HepG2 (cell line): ENCODE measurements around the gene NAALADL1.

ENCODE experiments used
- CHD2 ChIP-seq: IDR thresholded peaks from 2 replicates; pipeline ENCODE4 v1.6.1; 2011; ENCODE audit warnings: low read depth, low read length, improper control_type of control experiment
- GTF2F1 ChIP-seq: fragments of 150-350 bp; IDR thresholded peaks from 2 replicates; pipeline ENCODE4 v1.6.1; 2014; ENCODE audit warnings: low read length
- HDAC2 ChIP-seq: sonication (generic); formaldehyde crosslinking; IDR thresholded peaks from 2 replicates; pipeline ENCODE4 v1.4.0; 2020; ENCODE audit warnings: missing genetic modification reagents
- MTA3 ChIP-seq: sonication (generic); formaldehyde crosslinking; IDR thresholded peaks from 2 replicates; pipeline ENCODE4 v1.4.0; 2020; ENCODE audit warnings: missing genetic modification reagents
- NFATC3 ChIP-seq: sonication (generic); formaldehyde crosslinking; IDR thresholded peaks from 2 replicates; pipeline ENCODE4 v1.5.1; 2020; ENCODE audit warnings: mild to moderate bottlenecking, missing genetic modification reagents
- NFE2 ChIP-seq: sonication (generic); formaldehyde crosslinking; IDR thresholded peaks from 2 replicates; pipeline ENCODE4 v1.4.0; 2020; ENCODE audit warnings: missing genetic modification reagents
- POLR2A ChIP-seq, 2 experiments: IDR thresholded peaks; 2 replicates each; pipeline ENCODE4 v1.6.1; 2011; ENCODE audit warnings: low read depth in 2 of 2, low read length in 2 of 2, mild to moderate bottlenecking in 1 of 2, moderate library complexity in 1 of 2; ENCODE audit not compliant: insufficient read depth in 1 of 2
- ZBTB7A ChIP-seq: sonication (generic); formaldehyde crosslinking; IDR thresholded peaks from 2 replicates; pipeline ENCODE4 v1.8.0; 2022; ENCODE audit warnings: mild to moderate bottlenecking, missing genetic modification reagents
- ZNF550 ChIP-seq: sonication (generic); formaldehyde crosslinking; IDR thresholded peaks from 2 replicates; pipeline ENCODE4 v1.4.0; 2020; ENCODE audit warnings: mild to moderate bottlenecking, missing genetic modification reagents, borderline replicate concordance
- TF ChIP-seq, protein P1 (sequence below): sonication (generic); formaldehyde crosslinking; IDR thresholded peaks from 2 replicates; pipeline ENCODE4 v1.5.0; 2020; ENCODE audit warnings: mild to moderate bottlenecking, missing genetic modification reagents, moderate library complexity
- TF ChIP-seq, protein P2 (sequence below): IDR thresholded peaks from 2 replicates; pipeline ENCODE4 v1.6.1; 2018; ENCODE audit warnings: missing genetic modification reagents, mild to moderate bottlenecking, missing compliant biosample characterization

DNA sequence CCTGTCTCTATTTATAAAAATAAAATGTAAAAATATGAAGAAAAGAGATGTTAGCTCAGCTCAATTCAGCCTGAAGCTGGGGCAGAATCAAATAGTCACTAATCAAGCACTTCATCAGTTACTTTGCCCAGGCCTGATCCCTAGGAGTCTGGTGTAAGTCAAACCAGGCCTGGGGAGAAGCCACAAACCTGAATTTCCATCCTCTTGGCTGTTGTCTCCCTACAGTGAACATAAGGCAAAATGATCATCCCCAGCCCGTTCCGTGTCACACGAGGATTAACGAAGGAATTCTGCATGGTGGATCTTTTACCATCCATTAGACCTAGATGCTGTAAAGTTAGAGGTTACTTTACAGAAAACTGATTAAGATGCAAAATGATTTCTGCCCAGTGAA lies 6.5 kb upstream of the NAALADL1 start:
- no peak for TF ChIP-seq HDAC2 (CRISPR knock-in tag)
- no peak for TF ChIP-seq NFE2 (CRISPR knock-in tag)
- no peak for TF ChIP-seq CHD2
- TF ChIP-seq, protein P1, sequence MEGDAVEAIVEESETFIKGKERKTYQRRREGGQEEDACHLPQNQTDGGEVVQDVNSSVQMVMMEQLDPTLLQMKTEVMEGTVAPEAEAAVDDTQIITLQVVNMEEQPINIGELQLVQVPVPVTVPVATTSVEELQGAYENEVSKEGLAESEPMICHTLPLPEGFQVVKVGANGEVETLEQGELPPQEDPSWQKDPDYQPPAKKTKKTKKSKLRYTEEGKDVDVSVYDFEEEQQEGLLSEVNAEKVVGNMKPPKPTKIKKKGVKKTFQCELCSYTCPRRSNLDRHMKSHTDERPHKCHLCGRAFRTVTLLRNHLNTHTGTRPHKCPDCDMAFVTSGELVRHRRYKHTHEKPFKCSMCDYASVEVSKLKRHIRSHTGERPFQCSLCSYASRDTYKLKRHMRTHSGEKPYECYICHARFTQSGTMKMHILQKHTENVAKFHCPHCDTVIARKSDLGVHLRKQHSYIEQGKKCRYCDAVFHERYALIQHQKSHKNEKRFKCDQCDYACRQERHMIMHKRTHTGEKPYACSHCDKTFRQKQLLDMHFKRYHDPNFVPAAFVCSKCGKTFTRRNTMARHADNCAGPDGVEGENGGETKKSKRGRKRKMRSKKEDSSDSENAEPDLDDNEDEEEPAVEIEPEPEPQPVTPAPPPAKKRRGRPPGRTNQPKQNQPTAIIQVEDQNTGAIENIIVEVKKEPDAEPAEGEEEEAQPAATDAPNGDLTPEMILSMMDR = no peak
- no peak for TF ChIP-seq POLR2A (IDR thresholded peaks at IDR 0.05; ENCODE audit: insufficient read depth in 1 of 2, low read depth in 2 of 2, low read length in 2 of 2)
- TF ChIP-seq ZNF550 (CRISPR knock-in tag) = no peak
- TF ChIP-seq MTA3 = no peak
- no peak for TF ChIP-seq GTF2F1
- TF ChIP-seq, protein P2, sequence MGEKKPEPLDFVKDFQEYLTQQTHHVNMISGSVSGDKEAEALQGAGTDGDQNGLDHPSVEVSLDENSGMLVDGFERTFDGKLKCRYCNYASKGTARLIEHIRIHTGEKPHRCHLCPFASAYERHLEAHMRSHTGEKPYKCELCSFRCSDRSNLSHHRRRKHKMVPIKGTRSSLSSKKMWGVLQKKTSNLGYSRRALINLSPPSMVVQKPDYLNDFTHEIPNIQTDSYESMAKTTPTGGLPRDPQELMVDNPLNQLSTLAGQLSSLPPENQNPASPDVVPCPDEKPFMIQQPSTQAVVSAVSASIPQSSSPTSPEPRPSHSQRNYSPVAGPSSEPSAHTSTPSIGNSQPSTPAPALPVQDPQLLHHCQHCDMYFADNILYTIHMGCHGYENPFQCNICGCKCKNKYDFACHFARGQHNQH (CRISPR knock-in tag) = no peak
- no peak for TF ChIP-seq NFATC3 (CRISPR knock-in tag)
- TF ChIP-seq ZBTB7A (CRISPR knock-in tag) = no peak
